Naive thymus-derived CD8-positive, alpha-beta T cell (primary cell): ENCODE measurements around the gene ASF1B. TPM values are rescaled to one million over a fixed set of nuclear protein-coding genes. Genes with fewer than 3 reads are reported as not detected.

Experiments
- ATAC-seq, 2 donors: fragments of 150-1000 bp; cut with Tn5 transposase in 1 of 2; sonication (Bioruptor Pico), chemical (Tn5 transposase) in 1 of 2; 1 replicate in 1 of 2; 2 replicates in 1 of 2; pipeline ENCODE4 v1.10.0; 2021; ENCODE audit warnings: mild to moderate bottlenecking in 2 of 2, moderate library complexity in 2 of 2
- POLR2A ChIA-PET: fragments of 350-600 bp; sonication (Branson Sonifier 250); formaldehyde crosslinking; loops from one replicate; lab custom pipeline; 2021; ENCODE audit warnings: antibody characterized with exemption; lab: Charles Lee
- DNase-seq, 10 donors: peaks; one replicate each; pipeline versions ENCODE4 v3.0.0 to v3.0.0-alpha.2; 2020 to 2022
- H3K27ac Mint-ChIP-seq, 10 donors: one replicate each; pipeline ENCODE4 v1.8.0; 2020 to 2022; ENCODE audit warnings: mild to moderate bottlenecking in 10 of 10, mixed read lengths in 10 of 10, moderate library complexity in 4 of 10, inconsistent platforms in 1 of 10
- H3K27me3 Mint-ChIP-seq, 5 donors: one replicate each; pipeline ENCODE4 v1.8.0; 2021 to 2022; ENCODE audit warnings: mixed read lengths in 5 of 5
- H3K36me3 Mint-ChIP-seq, 3 donors: one replicate each; pipeline ENCODE4 v1.8.0; 2020 to 2022; ENCODE audit warnings: mixed read lengths in 3 of 3, mild to moderate bottlenecking in 2 of 3, inconsistent platforms in 1 of 3
- H3K4me1 Mint-ChIP-seq, 4 donors: one replicate each; pipeline ENCODE4 v1.8.0; 2021 to 2022; ENCODE audit warnings: mixed read lengths in 4 of 4
- H3K4me3 Mint-ChIP-seq, 10 donors: one replicate each; pipeline ENCODE4 v1.8.0; 2020 to 2022; ENCODE audit warnings: mild to moderate bottlenecking in 10 of 10, mixed read lengths in 10 of 10, moderate library complexity in 6 of 10, inconsistent platforms in 1 of 10
- H3K9me3 Mint-ChIP-seq, 9 donors: one replicate each; pipeline ENCODE4 v1.8.0; 2020 to 2022; ENCODE audit warnings: mixed read lengths in 9 of 9, mild to moderate bottlenecking in 3 of 9, inconsistent platforms in 1 of 9, moderate library complexity in 1 of 9
- polyA plus RNA-seq, 3 donors: library from polyadenylated mRNA; unstranded; fragments of 300-500 nt; fragmentation: Illumina TruSeq; gene quantifications; one replicate each; pipeline ENCODE4 v1.2.3, GENCODE V29; 2021
- total RNA-seq, 8 experiments: library from RNA in 2 of 8; stranded (reverse) in 2 of 8; gene quantifications; one replicate each; pipeline ENCODE4 v1.2.3 and lab custom pipeline; 2021 to 2026

The ASF1B gene
- total and polyA plus RNA-seq, 5 experiments from 2014 or later: 2.3 to 4.6 (median 3.7) TPM

DNA sequence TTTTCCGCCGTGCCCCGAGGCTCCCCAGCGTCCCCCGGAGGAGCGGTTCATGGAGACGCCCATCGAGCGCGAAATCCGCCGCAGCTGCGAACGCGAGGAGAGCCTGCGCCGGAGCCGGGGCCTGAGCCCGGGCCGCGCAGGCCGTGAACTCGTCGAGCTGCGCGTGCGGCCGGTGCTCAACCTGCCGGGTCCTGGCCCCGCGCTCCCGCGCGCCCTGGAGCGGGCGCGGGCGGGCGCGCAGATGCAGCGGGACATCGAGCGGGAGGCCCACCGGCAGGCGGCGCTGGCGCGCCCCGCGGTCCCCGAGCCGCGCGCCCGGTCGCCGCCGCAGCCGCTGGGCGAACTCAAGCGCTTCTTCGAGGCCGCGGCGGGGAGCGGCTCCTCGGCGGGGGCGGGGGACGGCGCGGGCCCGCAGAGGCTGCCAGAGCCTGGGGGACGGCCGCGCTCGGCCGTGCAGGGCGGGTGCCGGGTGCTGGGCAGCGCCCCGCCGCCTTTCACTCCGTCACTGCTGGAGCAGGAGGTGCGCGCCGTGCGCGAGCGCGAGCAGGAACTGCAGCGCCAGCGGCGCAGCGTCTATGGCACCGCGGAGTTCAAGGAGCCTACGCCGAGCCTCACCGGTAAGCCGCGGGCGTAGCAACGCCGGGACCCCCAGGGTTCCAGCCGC lies 63.0 kb downstream of the ASF1B start:
- Mint-ChIP-seq H3K4me3 (peak overlapping the region; percentile 84 to 97 (median 92)), H3K27ac (peak overlapping the region in 9 of 10 donors; percentile 31 to 97 (median 83)), H3K9me3 (no peaks in the 10 kb centered on the region), H3K4me1 (peaks cover 7 to 21% (median 17%) of the 10 kb centered on the region in 4 donors), H3K36me3 (no peaks in the 10 kb centered on the region), H3K27me3 (no peaks in the 10 kb centered on the region)
- DNase-seq (peak; percentile 58 to 88 (median 80)), ATAC-seq (peak; percentile 79 to 81)
- POLR2A ChIA-PET: interaction anchor here (0.5 to 1.6 kb wide), 17 partner anchors 14 to 347 kb away, joined by 3 to 7 read pairs (median 4); partner anchors contain the start of genes ASF1B, DCAF15, IL27RA and RFX1

DNA sequence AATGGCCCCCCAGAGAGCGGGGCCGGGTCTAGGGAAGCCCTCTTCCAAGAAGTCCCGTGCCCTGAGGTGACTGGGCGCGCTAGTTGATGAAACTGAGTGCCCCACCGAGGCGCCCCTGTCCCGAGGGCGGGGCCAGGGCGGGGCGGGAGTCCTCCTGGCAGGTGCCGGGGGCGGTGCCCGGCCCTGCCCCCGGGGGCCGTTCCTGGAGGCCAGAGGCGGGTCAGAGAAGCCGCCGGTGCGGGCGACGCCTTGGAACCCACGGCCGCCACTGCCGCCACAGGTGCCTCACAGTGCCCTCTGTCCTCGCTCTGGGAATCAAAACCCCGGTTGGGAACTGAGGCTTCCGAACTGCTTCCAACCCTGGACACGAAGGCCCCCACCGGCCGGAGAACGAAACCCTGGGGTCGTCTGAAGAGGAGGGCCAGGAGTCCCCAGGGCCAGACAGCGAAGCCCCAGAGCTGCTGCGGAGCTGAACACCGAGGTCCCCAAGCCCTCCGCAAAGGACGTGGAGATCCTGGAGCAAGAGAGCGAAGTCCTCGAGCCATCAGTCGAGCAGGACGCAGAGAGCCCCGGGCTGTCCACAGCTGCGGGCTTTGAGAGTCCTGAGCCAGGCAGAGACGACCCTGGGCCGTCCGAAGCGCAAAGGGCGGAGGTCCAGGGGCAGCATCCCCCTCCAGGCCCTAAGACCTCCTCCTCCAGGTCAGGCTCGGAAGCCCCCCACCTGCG lies 63.7 kb downstream of the ASF1B start, which contains the start of gene MISP3:
Gene MISP3 (plus strand): TSS at position 252 of the 726 bp plus-strand sequence. CDS start 524 bp downstream, outside the sequence.
- Mint-ChIP-seq H3K27ac (peak within 1 kb of the TSS in 7 of 10 donors; percentile 57 to 97 (median 87)), H3K27me3 (no peaks in the 10 kb centered on the region), H3K4me1 (peaks cover 7 to 21% (median 17%) of the 10 kb centered on the region in 4 donors), H3K36me3 (no peaks in the 10 kb centered on the region), H3K9me3 (no peaks in the 10 kb centered on the region), H3K4me3 (peak within 1 kb of the TSS; percentile 84 to 97 (median 92))
- POLR2A ChIA-PET: interaction anchor here (0.5 to 1.6 kb wide), 13 partner anchors 15 to 348 kb away, joined by 3 to 10 read pairs (median 4); partner anchors contain the start of genes ASF1B, DCAF15, IL27RA and ZSWIM4
- DNase-seq (peak in 4 of 10 donors; percentile 13 to 26 (median 18)), ATAC-seq (peak in 1 of 2 donors; percentile 1)

DNA sequence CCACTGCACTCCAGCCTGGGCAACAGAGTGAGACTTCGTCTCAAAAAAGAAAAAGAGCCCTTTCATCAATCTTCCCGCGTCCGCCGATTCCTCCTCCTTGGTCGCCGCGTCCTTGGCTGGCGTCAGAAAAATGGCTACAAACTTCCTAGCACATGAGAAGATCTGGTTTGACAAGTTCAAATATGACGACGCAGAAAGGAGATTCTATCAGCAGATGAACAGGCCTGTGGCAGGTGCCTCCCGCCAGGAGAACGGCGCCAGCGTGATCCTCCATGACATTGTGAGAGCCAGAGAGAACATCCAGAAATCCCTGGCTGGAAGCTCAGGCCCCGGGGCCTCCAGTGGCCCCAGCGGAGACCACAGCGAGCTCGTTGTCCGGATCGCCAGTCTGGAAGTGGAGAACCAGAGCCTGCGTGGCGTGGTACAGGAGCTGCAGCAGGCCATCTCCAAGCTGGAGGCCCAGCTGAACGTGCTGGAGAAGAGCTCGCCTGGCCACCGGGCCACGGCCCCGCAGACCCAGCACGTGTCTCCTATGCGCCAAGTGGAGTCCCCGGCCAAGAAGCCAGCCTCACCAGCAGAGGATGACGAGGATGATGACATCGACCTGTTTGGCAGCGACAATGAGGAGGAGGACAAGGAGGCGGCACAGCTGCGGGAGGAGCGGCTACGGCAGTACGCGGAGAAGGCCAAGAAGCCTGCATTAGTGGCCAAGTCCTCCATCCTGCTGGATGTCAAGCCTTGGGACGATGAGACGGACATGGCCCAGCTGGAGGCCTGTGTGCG lies 65.9 kb downstream of the ASF1B start:
- H3K36me3 Mint-ChIP-seq: no peaks in the 10 kb centered on the region
- H3K9me3 Mint-ChIP-seq: no peaks in the 10 kb centered on the region
- peaks cover 0 to 4% (median 0%) of the 10 kb centered on the region in 5 donors for H3K27me3 Mint-ChIP-seq
- DNase-seq (no peak), ATAC-seq (no peak)
- H3K4me3 Mint-ChIP-seq: peak overlapping the region in 4 of 10 donors; percentile 2 to 52 (median 19)
- POLR2A ChIA-PET: interaction anchor here (0.6 to 1.6 kb wide), 5 partner anchors 10 to 189 kb away, joined by 3 to 10 read pairs (median 3); no protein-coding TSS in a partner anchor
- no peak overlapping the region for H3K27ac Mint-ChIP-seq
- H3K4me1 Mint-ChIP-seq: peaks cover 8 to 17% (median 17%) of the 10 kb centered on the region in 4 donors

Other genes with a start within 250 kb of the ASF1B start
- 1 to 10 TPM; 3.0 to 3.7 TPM for gene BRME1, start 230.5 kb downstream of the ASF1B start, total RNA-seq
- gene BRME1, start 230.5 kb downstream of the ASF1B start, polyA plus RNA-seq: under 1 TPM; 0.49 to 0.94 (median 0.76) TPM
- gene CC2D1A, start 230.4 kb downstream of the ASF1B start, total RNA-seq: 10 to 100 TPM; 29.7 to 30.7 TPM
- gene CC2D1A, start 230.4 kb downstream of the ASF1B start, polyA plus RNA-seq: 10 to 100 TPM in 1 of 3 donors, 1 to 10 TPM in 2; 4.3 to 10.5 (median 5.5) TPM
- gene PODNL1, start 198.2 kb downstream of the ASF1B start, total RNA-seq: not detected
- not detected for gene PODNL1, start 198.2 kb downstream of the ASF1B start, polyA plus RNA-seq
- gene DCAF15, start 184.1 kb downstream of the ASF1B start, total RNA-seq: 10 to 100 TPM; 93.5 to 93.6 TPM
- gene DCAF15, start 184.1 kb downstream of the ASF1B start, polyA plus RNA-seq: 1 to 10 TPM; 2.9 to 6.0 (median 3.4) TPM
- 10 to 100 TPM; 17.1 to 18.8 TPM for gene RFX1, start 130.3 kb downstream of the ASF1B start, total RNA-seq
- 1 to 10 TPM in 2 of 3 donors, under 1 TPM in 1; 0.84 to 1.1 (median 1.0) TPM for gene RFX1, start 130.3 kb downstream of the ASF1B start, polyA plus RNA-seq
- not detected for gene RLN3, start 108.4 kb downstream of the ASF1B start, total RNA-seq
- under 1 TPM in 1 of 3 donors, not detected in 2; 0.50 TPM for gene RLN3, start 108.4 kb downstream of the ASF1B start, polyA plus RNA-seq
- 10 to 100 TPM; 54.2 to 54.7 TPM for gene IL27RA, start 104.8 kb downstream of the ASF1B start, total RNA-seq
- 10 to 100 TPM; 54.5 to 91.2 (median 83.9) TPM for gene IL27RA, start 104.8 kb downstream of the ASF1B start, polyA plus RNA-seq
- gene PALM3, start 74.5 kb downstream of the ASF1B start, total RNA-seq: not detected
- gene PALM3, start 74.5 kb downstream of the ASF1B start, polyA plus RNA-seq: under 1 TPM in 1 of 3 donors, not detected in 2; 0.13 TPM
- gene MISP3, start 63.8 kb downstream of the ASF1B start, total RNA-seq: under 1 TPM; 0.44 to 0.99 TPM
- 1 to 10 TPM in 1 of 3 donors, under 1 TPM in 2; 0.36 to 1.4 (median 0.59) TPM for gene MISP3, start 63.8 kb downstream of the ASF1B start, polyA plus RNA-seq
- gene C19orf67, start 50.8 kb downstream of the ASF1B start, total RNA-seq: under 1 TPM in 1 of 2 experiments, not detected in 1; 0.85 TPM
- not detected for gene C19orf67, start 50.8 kb downstream of the ASF1B start, polyA plus RNA-seq
- gene SAMD1, start 45.8 kb downstream of the ASF1B start, total RNA-seq: 10 to 100 TPM; 66.4 to 68.3 TPM
- 1 to 10 TPM; 2.3 to 5.2 (median 2.7) TPM for gene SAMD1, start 45.8 kb downstream of the ASF1B start, polyA plus RNA-seq
- 10 to 100 TPM; 54.7 to 56.8 TPM for gene PRKACA, start 18.8 kb downstream of the ASF1B start, total RNA-seq
- 1 to 10 TPM; 1.1 to 1.8 (median 1.3) TPM for gene PRKACA, start 18.8 kb downstream of the ASF1B start, polyA plus RNA-seq
- gene ADGRL1, start 69.6 kb upstream of the ASF1B start, total RNA-seq: 10 to 100 TPM; 24.8 to 28.0 TPM
- gene ADGRL1, start 69.6 kb upstream of the ASF1B start, polyA plus RNA-seq: under 1 TPM; 0.29 to 0.96 (median 0.51) TPM
- 100 to 1,000 TPM; 112 to 116 TPM for gene ADGRE5, start 244.9 kb upstream of the ASF1B start, total RNA-seq
- 100 to 1,000 TPM; 122 to 164 (median 158) TPM for gene ADGRE5, start 244.9 kb upstream of the ASF1B start, polyA plus RNA-seq